ENCODE data around the gene MYG1. TPM values are rescaled to one million over a fixed set of nuclear protein-coding genes. Genes with fewer than 3 reads are reported as not detected.
A peak's percentile ranks its signal among the peaks of the same experiment; 100 is the strongest.
"Not testable (repeated sequence)": the region's sequence is repeated elsewhere in the genome, so short reads cannot be mapped to it uniquely, and the experiment has no call there.

Gene MYG1
- total RNA-seq, 8 experiments from 2014 or later = 70.2 to 101 (median 87.1) TPM

GRCh38 chr12:53290661-53291060, 8.8 kb upstream of the MYG1 start:
- 62 to 100% (median 88%) methylated on average over 2 to 8 of the region's 9 CpGs; no CpG with 5 or more reads in 4 of the 10 experiments for WGBS, 10 experiments

DNA sequence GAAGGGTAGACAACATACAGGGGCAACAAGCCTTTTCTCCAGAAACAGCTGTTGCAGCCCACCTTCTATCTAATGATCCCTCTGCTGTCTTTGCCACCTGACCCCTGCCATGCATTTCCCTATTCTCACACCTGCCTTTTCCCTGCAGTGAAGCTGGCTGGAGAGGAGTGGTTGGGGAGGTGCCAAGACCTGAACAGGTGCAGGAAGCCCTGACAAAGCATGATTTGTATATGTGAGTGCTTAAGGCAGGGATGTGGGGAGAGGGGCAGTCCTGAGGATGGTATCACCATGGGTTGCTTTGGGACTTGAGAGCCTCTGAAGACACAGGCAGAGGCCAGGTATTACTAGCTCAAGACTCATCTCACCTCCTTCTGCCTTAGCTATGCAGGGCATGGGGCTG, 7.1 kb upstream of the MYG1 start:
- no peak for ATAC-seq (replicated peaks in 6 of 8)
- H3K27ac ChIP-seq = no peak overlapping the region
- in situ Hi-C loops (cut with MboI; ENCODE audit: low pct_unique_long_range_greater_than_20kb in 2 of 9, low sequenced_read_pairs in 9 of 9, unreplicated experiment in 9 of 9) = loop anchor here in 1 of 9 experiments (25.0 kb wide), 1 partner anchor 105 kb away; the partner anchor contains the start of genes CSAD and ZNF740
- peaks cover 8 to 10% of the 10 kb centered on the region in 2 donors for H3K4me1 ChIP-seq (replicated peaks in 1 of 2)
- no peak overlapping the region for H3K4me3 ChIP-seq

More at GRCh38 chr12:53290661-53291060, 8.8 kb upstream of the MYG1 start:
- peaks cover 3% of the 10 kb centered on the region in 2 donors for H3K4me1 ChIP-seq (replicated peaks in 1 of 2)
- H3K4me3 ChIP-seq = no peak overlapping the region
- H3K27ac ChIP-seq = no peak overlapping the region
- no peak for ATAC-seq (replicated peaks in 6 of 8)
- in situ Hi-C loops (cut with MboI; ENCODE audit: low pct_unique_long_range_greater_than_20kb in 2 of 9, low sequenced_read_pairs in 9 of 9, unreplicated experiment in 9 of 9) = loop anchor here in 1 of 9 experiments (25.0 kb wide), 1 partner anchor 103 kb away; the partner anchor contains the start of genes CSAD and ZNF740

- H3K4me1 ChIP-seq (replicated peaks in 1 of 2) = peaks cover 14 to 18% of the 10 kb centered on the region in 2 donors
- peak within 1 kb of the TSS; percentile 71 to 88 for H3K27ac ChIP-seq
- in situ Hi-C loops (cut with MboI; ENCODE audit: low pct_unique_long_range_greater_than_20kb in 2 of 9, low sequenced_read_pairs in 9 of 9, unreplicated experiment in 9 of 9) = loop anchor here in 1 of 9 experiments (25.0 kb wide), 1 partner anchor 108 kb away; the partner anchor contains the start of genes CSAD and ZNF740
- peak; percentile 76 to 85 (median 80) for ATAC-seq (replicated peaks in 6 of 8)
- peak within 1 kb of the TSS; percentile 59 to 85 (median 82) for H3K4me3 ChIP-seq
- WGBS, 10 experiments = 0 to 18% (median 1%) methylated on average over 3 to 19 of the region's 42 CpGs; no CpG with 5 or more reads in 2 of the 10 experiments
These were observed 4.2 kb upstream of the MYG1 start, which contains the start of gene PFDN5 for GRCh38 chr12:53295070-53295890. Gene PFDN5, plus strand, starts transcription at chr12:53295542. Its CDS starts 26 bp downstream, at chr12:53295568.

DNA sequence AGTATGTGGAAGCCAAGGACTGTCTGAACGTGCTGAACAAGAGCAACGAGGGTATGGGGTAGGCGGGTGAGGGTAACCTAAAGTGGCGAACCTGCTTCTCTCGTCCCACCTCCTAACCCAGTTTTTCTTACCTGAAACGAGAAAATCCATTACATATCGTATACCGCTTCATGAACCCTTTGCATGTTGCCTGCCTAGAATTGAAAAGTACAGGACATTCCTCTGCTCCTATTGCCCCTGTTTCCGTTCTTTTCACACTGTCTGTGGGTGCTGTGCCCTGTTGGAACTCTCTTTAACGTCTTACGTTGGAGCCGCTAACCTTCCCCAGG, 3.6 kb upstream of the MYG1 start:
- in situ Hi-C loops (cut with MboI; ENCODE audit: low pct_unique_long_range_greater_than_20kb in 2 of 9, low sequenced_read_pairs in 9 of 9, unreplicated experiment in 9 of 9) = loop anchor here in 1 of 9 experiments (25.0 kb wide), 1 partner anchor 109 kb away; the partner anchor contains the start of genes CSAD and ZNF740
- H3K27ac ChIP-seq = peak overlapping the region; percentile 71 to 88
- H3K4me3 ChIP-seq = peak overlapping the region; percentile 59 to 85 (median 82)
- 0 to 33% (median 4%) methylated on average over 1 to 9 of the region's 12 CpGs; no CpG with 5 or more reads in 2 of the 10 experiments for WGBS, 10 experiments
- H3K4me1 ChIP-seq (replicated peaks in 1 of 2) = peaks cover 19 to 22% of the 10 kb centered on the region in 2 donors
- no peak for ATAC-seq (replicated peaks in 6 of 8)

- in situ Hi-C loops (cut with MboI; ENCODE audit: low pct_unique_long_range_greater_than_20kb in 2 of 9, low sequenced_read_pairs in 9 of 9, unreplicated experiment in 9 of 9) = loop anchor here in 1 of 9 experiments (25.0 kb wide), 1 partner anchor 110 kb away; the partner anchor contains the start of genes CSAD and ZNF740
- H3K27ac ChIP-seq; H3K4me3 ChIP-seq; ATAC-seq (replicated peaks in 6 of 8): not testable (repeated sequence)
- 71 to 100% (median 93%) methylated on average over 1 to 9 of the region's 10 CpGs; no CpG with 5 or more reads in 1 of the 10 experiments for WGBS, 10 experiments
- H3K4me1 ChIP-seq (replicated peaks in 1 of 2) = peaks cover 22 to 25% of the 10 kb centered on the region in 2 donors
These were observed 2.4 kb upstream of the MYG1 start for GRCh38 chr12:53297106-53297505.

DNA sequence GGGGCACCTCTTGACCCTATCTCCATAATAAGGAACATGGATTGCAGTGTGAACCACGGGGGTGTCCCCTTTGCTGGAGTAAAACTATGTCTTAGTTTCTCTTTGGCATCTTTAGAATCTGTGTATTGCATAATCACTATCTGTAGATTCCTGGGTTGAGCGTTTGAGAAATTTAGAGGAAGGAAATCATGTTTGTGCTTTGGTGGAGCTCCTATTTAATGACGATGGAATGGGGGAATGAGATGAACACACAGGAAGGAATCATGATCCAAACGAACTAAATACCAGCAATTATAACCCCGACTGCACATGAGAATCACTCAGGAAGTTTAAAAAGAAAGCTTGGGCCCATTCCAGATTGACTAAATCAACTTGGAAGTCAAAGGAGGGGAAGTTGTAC, 1.3 kb upstream of the MYG1 start:
- no peak for ATAC-seq (replicated peaks in 6 of 8)
- H3K27ac ChIP-seq = no peak overlapping the region
- WGBS, 10 experiments = 2 to 93% (median 56%) methylated on average over 1 to 5 of the region's 5 CpGs
- in situ Hi-C loops (cut with MboI; ENCODE audit: low pct_unique_long_range_greater_than_20kb in 2 of 9, low sequenced_read_pairs in 9 of 9, unreplicated experiment in 9 of 9) = loop anchor here in 1 of 9 experiments (25.0 kb wide), 1 partner anchor 111 kb away; the partner anchor contains the start of genes CSAD and ZNF740
- peaks cover 22 to 25% of the 10 kb centered on the region in 2 donors for H3K4me1 ChIP-seq (replicated peaks in 1 of 2)
- H3K4me3 ChIP-seq = no peak overlapping the region

GRCh38 chr12:53299101-53299453, 418 bp upstream of the MYG1 start:
- Histone ChIP-seq H3K4me1 (replicated peaks in 1 of 2) (peaks cover 22 to 25% of the 10 kb centered on the region in 2 donors), H3K4me3 (peak overlapping the region; percentile 57 to 95 (median 83)), H3K27ac (peak overlapping the region; percentile 71 to 85)
- ATAC-seq (replicated peaks in 6 of 8) = peak; percentile 3 to 38 (median 20)
- in situ Hi-C loops (cut with MboI; ENCODE audit: low pct_unique_long_range_greater_than_20kb in 2 of 9, low sequenced_read_pairs in 9 of 9, unreplicated experiment in 9 of 9) = loop anchor here in 1 of 9 experiments (25.0 kb wide), 1 partner anchor 112 kb away; the partner anchor contains the start of genes CSAD and ZNF740
- WGBS, 10 experiments = 0 to 83% (median 72%) methylated on average over 1 to 5 of the region's 5 CpGs; no CpG with 5 or more reads in 2 of the 10 experiments

DNA sequence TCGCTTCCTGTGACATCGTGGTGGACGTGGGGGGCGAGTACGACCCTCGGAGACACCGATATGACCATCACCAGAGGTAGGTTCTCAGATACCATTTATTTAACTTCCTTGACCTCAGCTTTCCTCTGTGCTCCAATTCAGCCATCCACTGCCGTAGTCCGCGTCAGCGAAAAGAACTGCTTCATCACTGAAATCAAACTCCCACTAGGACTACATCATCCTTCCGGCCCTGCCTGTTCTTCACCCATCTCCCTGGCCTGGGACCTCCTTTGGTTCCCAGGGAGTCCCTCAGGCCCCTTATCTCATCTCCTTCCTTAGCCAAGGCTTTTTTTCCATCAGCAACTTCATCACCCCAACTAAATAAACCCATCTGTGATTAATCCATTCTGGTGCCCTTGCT, 692 bp downstream of the MYG1 start:
- Histone ChIP-seq H3K4me3 (peak overlapping the region; percentile 57 to 95 (median 83)), H3K4me1 (replicated peaks in 1 of 2) (peaks cover 21 to 22% of the 10 kb centered on the region in 2 donors), H3K27ac (peak overlapping the region; percentile 67 to 85)
- in situ Hi-C loops (cut with MboI; ENCODE audit: low pct_unique_long_range_greater_than_20kb in 2 of 9, low sequenced_read_pairs in 9 of 9, unreplicated experiment in 9 of 9) = no loop called here
- peak in 3 of 8 experiments; percentile 2 to 11 (median 8) for ATAC-seq (replicated peaks in 6 of 8)
- 0 to 6% (median 2%) methylated on average over 2 to 7 of the region's 12 CpGs; no CpG with 5 or more reads in 6 of the 10 experiments for WGBS, 10 experiments

DNA sequence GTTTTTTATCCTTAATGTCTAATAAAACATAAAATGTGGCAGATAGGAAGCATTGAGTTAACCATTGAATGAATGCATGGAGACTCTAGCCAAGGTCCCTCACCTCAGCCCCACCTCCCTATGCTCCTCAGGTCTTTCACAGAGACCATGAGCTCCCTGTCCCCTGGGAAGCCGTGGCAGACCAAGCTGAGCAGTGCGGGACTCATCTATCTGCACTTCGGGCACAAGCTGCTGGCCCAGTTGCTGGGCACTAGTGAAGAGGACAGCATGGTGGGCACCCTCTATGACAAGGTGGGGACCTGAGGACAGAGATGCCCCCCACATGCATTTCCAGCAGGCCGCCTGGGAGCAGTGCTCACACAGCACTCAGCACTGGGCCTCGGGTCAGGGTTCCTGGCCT, 3.4 kb downstream of the MYG1 start:
- no peak overlapping the region for H3K27ac ChIP-seq
- H3K4me1 ChIP-seq (replicated peaks in 1 of 2) = peaks cover 15 to 16% of the 10 kb centered on the region in 2 donors
- 80 to 100% (median 92%) methylated on average over 1 to 2 of the region's 5 CpGs; no CpG with 5 or more reads in 7 of the 10 experiments for WGBS, 10 experiments
- in situ Hi-C loops (cut with MboI; ENCODE audit: low pct_unique_long_range_greater_than_20kb in 2 of 9, low sequenced_read_pairs in 9 of 9, unreplicated experiment in 9 of 9) = no loop called here
- H3K4me3 ChIP-seq = no peak overlapping the region
- no peak for ATAC-seq (replicated peaks in 6 of 8)

GRCh38 chr12:53306826-53307225, 7.3 kb downstream of the MYG1 start:
- no peak overlapping the region for H3K4me3 ChIP-seq
- H3K27ac ChIP-seq = no peak overlapping the region
- in situ Hi-C loops (cut with MboI; ENCODE audit: low pct_unique_long_range_greater_than_20kb in 2 of 9, low sequenced_read_pairs in 9 of 9, unreplicated experiment in 9 of 9) = no loop called here
- peak in 1 of 8 experiments; percentile 6 for ATAC-seq (replicated peaks in 6 of 8)
- H3K4me1 ChIP-seq (replicated peaks in 1 of 2) = no peaks in the 10 kb centered on the region
- 80 to 95% (median 92%) methylated on average over 2 to 8 of the region's 10 CpGs; no CpG with 5 or more reads in 5 of the 10 experiments for WGBS, 10 experiments

DNA sequence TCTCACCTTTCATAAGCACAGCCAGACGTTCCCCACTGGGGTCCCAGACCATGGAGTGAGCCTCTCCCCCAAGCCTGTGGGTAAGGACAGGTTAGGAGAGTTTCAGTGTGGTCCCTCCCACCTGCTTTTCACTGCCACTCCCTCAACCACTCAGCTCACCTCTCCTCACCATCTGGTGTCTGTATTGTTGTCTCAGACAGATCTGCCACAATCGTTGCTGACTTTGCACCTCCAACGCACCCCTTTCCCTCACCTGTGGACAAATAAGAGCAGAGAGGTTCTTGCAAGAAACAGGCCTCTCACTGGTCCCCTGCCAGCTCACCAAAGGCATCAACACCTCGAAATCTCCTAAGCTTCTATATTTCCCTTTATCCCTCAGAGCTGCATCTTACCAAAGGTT, 8.8 kb downstream of the MYG1 start:
- in situ Hi-C loops (cut with MboI; ENCODE audit: low pct_unique_long_range_greater_than_20kb in 2 of 9, low sequenced_read_pairs in 9 of 9, unreplicated experiment in 9 of 9) = no loop called here
- no peak for ATAC-seq (replicated peaks in 6 of 8)
- 33 to 80% (median 56%) methylated on average over 1 to 2 of the region's 4 CpGs; no CpG with 5 or more reads in 6 of the 10 experiments for WGBS, 10 experiments

GRCh38 chr12:53313996-53314395, 14.5 kb downstream of the MYG1 start:
- Histone ChIP-seq H3K4me3 (no peak overlapping the region), H3K4me1 (replicated peaks in 1 of 2) (no peaks in the 10 kb centered on the region), H3K27ac (no peak overlapping the region)
- 80 to 100% (median 100%) methylated on average over 1 to 2 of the region's 3 CpGs; no CpG with 5 or more reads in 4 of the 10 experiments for WGBS, 10 experiments
- no peak for ATAC-seq (replicated peaks in 6 of 8)
- in situ Hi-C loops (cut with MboI; ENCODE audit: low pct_unique_long_range_greater_than_20kb in 2 of 9, low sequenced_read_pairs in 9 of 9, unreplicated experiment in 9 of 9) = no loop called here

More for the DNA sequence above, 8.8 kb downstream of the MYG1 start:
- Histone ChIP-seq H3K4me3 (no peak overlapping the region), H3K27ac (no peak overlapping the region), H3K4me1 (replicated peaks in 1 of 2) (no peaks in the 10 kb centered on the region)
